HL-60/S4 (cell line): Measurements from ENCODE around the gene FAM89B.

Source experiments
- in situ Hi-C: fragments of 300-500 bp; cut with MboI; formaldehyde crosslinking; loops from 2 replicates; pipeline ENCODE4 v1.14.3; 2022; ENCODE audit warnings: low sequenced_read_pairs

FAM89B gene

DNA sequence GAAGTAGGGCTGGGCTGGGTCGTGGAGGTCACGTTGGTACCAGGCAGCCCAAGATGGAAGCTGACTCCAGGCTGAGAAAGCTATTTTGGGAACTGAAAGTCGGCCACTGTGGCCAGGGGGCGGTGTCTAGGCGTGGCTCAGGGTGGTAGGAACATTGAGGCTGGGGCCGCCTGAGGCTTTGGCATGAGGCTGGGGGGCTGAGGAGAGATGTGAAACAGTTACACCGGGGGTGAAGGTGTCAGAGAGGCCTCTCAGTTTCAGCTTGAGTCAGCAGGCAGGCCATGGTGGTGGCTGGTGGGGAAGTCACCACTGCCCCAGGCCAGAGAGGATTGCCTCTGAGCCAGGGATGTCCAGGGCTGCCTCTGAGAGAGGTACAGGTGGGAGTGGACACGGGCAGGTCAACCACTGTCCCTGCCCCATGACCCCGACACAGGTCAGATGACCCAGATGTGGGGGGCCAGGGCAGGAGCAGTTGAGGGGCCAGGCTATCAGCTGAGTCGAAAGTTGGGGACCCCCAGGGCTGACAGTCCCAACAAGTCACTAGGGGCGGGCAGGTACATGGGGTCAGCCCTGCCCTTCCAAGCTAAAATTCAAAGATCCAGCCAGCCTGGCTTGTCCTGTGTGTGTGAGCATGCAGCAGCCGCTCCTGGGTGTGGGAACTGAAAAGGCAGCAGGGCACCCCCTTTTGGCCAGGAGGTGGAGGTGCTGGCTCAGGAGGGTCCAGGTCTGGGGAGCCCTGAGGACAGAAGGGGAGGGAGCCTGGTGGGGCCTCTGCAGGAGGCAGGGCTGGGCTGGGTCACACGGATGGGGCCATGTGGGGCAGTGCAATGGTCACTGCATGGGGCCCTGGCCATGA is 16.1 kb downstream of the FAM89B start:
- in situ Hi-C loops, result no loop called here

- in situ Hi-C loops, result no loop called here
These were observed 17.3 kb downstream of the FAM89B start for GRCh38 chr11:65589444-65590239.

GRCh38 chr11:65590240-65590738 is 18.0 kb downstream of the FAM89B start:
- in situ Hi-C loops, result no loop called here

GRCh38 chr11:65591939-65592857 is 19.9 kb downstream of the FAM89B start:
- in situ Hi-C loops, result no loop called here

GRCh38 chr11:65592858-65593517 is 20.6 kb downstream of the FAM89B start:
- in situ Hi-C loops, result no loop called here

GRCh38 chr11:65593518-65594414 is 21.4 kb downstream of the FAM89B start:
- in situ Hi-C loops, result no loop called here

- in situ Hi-C loops, result no loop called here
These were observed 22.8 kb downstream of the FAM89B start for GRCh38 chr11:65595131-65595530.

- in situ Hi-C loops, result no loop called here
These were observed 23.4 kb downstream of the FAM89B start, which contains the start of gene KCNK7 for GRCh38 chr11:65595543-65596281. Gene KCNK7, minus strand, starts transcription at chr11:65595800. Its CDS starts 28 bp downstream, at chr11:65595772.

DNA sequence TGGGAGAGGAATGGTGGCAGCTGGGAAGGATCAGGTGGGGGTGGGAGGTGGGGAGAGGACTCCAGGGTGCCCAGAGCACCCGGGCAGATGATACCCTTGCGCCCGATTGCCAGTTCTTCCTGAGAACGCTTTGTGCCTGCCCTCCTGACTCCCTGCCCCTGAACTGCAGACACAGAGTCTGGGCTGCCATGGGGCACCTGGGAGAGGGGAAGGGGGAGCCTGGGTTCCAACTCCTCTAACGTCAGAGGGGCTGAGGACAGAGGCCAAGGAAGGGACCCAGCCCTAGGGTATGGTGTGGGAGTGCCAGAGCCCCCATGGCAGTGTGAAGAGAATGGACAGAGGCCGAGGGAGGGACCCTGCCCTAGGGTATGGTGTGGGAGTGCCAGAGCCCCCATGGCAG is 24.2 kb downstream of the FAM89B start:
- in situ Hi-C loops, result no loop called here

DNA sequence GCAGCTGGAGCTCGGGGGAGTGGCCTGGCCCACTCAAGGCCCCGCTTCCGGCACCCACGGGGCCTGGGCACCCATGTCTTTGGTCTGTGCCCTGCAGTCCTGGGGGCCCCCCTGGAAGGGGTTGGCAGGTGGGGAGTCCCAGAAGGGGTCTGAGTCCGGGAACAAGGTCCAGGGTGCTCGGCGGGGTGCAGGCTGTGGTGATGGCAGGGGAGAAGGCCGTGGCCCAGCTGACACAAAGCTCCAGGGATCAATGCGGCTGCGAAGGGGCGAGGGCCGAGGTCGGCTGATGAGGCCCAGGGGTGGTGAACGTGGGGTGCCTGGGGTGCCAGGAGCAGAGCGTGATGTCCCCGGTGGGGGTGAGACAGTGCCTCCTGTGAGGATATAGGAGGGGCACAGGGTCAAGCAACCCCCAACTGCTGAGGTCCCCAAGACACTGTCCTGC is 25.9 kb downstream of the FAM89B start:
- in situ Hi-C loops, result no loop called here

GRCh38 chr11:65599216-65599954 is 27.0 kb downstream of the FAM89B start:
- in situ Hi-C loops, result no loop called here

GRCh38 chr11:65599955-65600246 is 27.6 kb downstream of the FAM89B start:
- in situ Hi-C loops, result no loop called here

- in situ Hi-C loops, result no loop called here
These were observed 31.9 kb downstream of the FAM89B start for GRCh38 chr11:65604258-65604657.

DNA sequence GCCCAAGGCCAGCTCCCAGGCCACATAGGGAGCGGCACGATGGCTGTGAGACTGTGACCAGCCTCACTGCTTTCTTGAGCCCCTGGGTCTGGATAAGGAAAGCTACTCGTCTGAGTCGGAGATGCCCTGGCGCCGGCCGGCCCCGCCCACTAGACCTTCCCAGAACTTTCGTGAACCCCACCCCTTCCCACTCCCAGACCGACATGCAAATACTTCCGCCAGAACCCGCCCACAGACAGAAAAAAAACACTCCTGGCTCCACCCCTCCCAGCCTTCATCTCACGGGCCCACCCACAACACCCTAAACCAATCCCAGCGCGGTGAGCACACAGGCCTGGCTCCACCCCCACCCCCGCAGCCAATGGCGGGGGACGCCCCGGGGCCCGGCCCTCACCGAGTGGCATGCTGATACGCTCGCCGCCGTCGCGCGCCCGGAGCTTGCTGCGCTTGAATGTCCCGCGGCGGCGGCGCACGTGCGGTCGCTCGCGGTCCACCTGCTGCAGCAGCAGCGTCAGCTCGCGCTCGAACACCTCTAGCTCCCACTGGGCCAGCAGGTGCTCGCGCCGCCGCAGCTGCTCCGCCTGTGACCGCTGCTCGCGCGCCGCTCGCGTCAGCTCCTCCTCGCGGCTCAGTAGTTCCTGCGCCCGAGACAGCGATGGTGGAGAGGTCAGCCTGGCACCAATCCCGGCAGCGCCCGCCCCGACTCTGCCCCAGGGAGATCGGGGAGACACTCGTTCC is 34.7 kb downstream of the FAM89B start:
- in situ Hi-C loops, result no loop called here

GRCh38 chr11:65607614-65608426 is 35.5 kb downstream of the FAM89B start:
- in situ Hi-C loops, result no loop called here

- in situ Hi-C loops, result no loop called here
These were observed 36.9 kb downstream of the FAM89B start for GRCh38 chr11:65609229-65609628.
